Pancreas (tissue), 10 donors: ENCODE measurements around the gene SLC25A25. TPM values are rescaled to one million over a fixed set of nuclear protein-coding genes. Genes with fewer than 3 reads are reported as not detected.

Source experiments
- ATAC-seq, 4 donors: fragments of 200-7000 bp; cut with Tn5 transposase; one replicate each; pipeline versions ENCODE4 v1.8.0 to v1.9.1; 2020; ENCODE audit warnings: mild to moderate bottlenecking in 4 of 4, moderate library complexity in 4 of 4
- DNase-seq, 6 donors: peaks; one replicate each; pipeline ENCODE4 v3.0.0-alpha.2; 2020
- FAIRE-seq: peaks from 2 replicates; lab custom pipeline; 2012; peaks lifted over from hg19 to GRCh38; lab: Jason Lieb, UNC
- H3K27ac ChIP-seq, 4 donors: fragments of 200-600 bp; sonication (generic); 1 replicate in 3 of 4; 2 replicates in 1 of 4; pipeline versions ENCODE4 v1.5.0 to v1.8.0; 2020
- H3K27me3 ChIP-seq, 4 donors: fragments of 200-600 bp; one replicate each; pipeline ENCODE4 v1.8.0; 2021
- H3K36me3 ChIP-seq, 3 donors: fragments of 200-600 bp; sonication (generic) in 1 of 3; one replicate each; pipeline versions ENCODE4 v1.5.0 to v1.8.0; 2020 to 2021
- H3K4me1 ChIP-seq, 3 donors: fragments of 200-600 bp; one replicate each; pipeline ENCODE4 v1.8.0; 2021
- H3K4me3 ChIP-seq, 4 donors: fragments of 200-600 bp; sonication (generic) in 2 of 4; one replicate each; pipeline versions ENCODE4 v1.5.0 to v1.8.0; 2020 to 2021
- H3K9me3 ChIP-seq, 4 donors: fragments of 200-600 bp; one replicate each; pipeline ENCODE4 v1.8.0; 2021
- WGBS, 2 donors: extraction: QIAGEN DNeasy Blood & Tissue Kit; methylation state at CpG; one replicate each; pipeline ENCODE4 v1.1.7; 2013; 5-methylcytosine and 5-hydroxymethylcytosine counted together
- intact Hi-C, 3 donors: fragments of 100-400 bp; cut with DNase I; formaldehyde crosslinking; loops; one replicate each; pipeline versions ENCODE4 v1.11.1 to v1.14.2; 2022
- polyA plus RNA-seq, 2 donors: library from polyadenylated mRNA; stranded (reverse); fragments of 200-250 nt; gene quantifications; one replicate each; pipeline ENCODE4 v1.2.3, GENCODE V29; 2013
- total RNA-seq, 6 donors: library from RNA; stranded (reverse); fragmentation: NEBNext Ultra II Directional in 4 of 6; extraction: Animal tissue kit (Norgen Biotek cat#: 25700) in 4 of 6; gene quantifications; one replicate each; pipeline versions ENCODE4 v1.2.1 to v1.2.4, GENCODE V29; 2021 to 2023
- TF ChIP-seq, protein P1 (sequence below), 4 donors: fragments of 200-600 bp; sonication (generic) in 3 of 4; IDR thresholded peaks; one replicate each; pipeline versions ENCODE4 v1.5.0 to v1.8.0; 2021; ENCODE audit warnings: antibody characterized with exemption in 4 of 4
- donor health status: healthy with polysubstance abuse.
- donor health status: DM: no; HTN: no; CAD: no; lungs with moderate emphysema.
- donor health status: DM: no; HTN: no; CAD: no.
- donor health status: control.
- donor health status: control.
- donor health status: Bipolar disorder and iron deficiency.
- donor health status: DM: yes; HTN: yes; CAD: no.
- donor health status: DM: no; HTN: no; CAD: no.
- donor health status: DM: no; HTN: no; CAD: no.
- donor health status: DM: yes; HTN: yes; CAD: no.

The SLC25A25 gene
- total and polyA plus RNA-seq, 8 donors, result 6.8 to 134 (median 43.1) TPM

GRCh38 chr9:128118971-128119665, 51.1 kb downstream of the SLC25A25 start:
- H3K9me3 ChIP-seq, result no peaks in the 10 kb centered on the region
- TF ChIP-seq, protein P1, sequence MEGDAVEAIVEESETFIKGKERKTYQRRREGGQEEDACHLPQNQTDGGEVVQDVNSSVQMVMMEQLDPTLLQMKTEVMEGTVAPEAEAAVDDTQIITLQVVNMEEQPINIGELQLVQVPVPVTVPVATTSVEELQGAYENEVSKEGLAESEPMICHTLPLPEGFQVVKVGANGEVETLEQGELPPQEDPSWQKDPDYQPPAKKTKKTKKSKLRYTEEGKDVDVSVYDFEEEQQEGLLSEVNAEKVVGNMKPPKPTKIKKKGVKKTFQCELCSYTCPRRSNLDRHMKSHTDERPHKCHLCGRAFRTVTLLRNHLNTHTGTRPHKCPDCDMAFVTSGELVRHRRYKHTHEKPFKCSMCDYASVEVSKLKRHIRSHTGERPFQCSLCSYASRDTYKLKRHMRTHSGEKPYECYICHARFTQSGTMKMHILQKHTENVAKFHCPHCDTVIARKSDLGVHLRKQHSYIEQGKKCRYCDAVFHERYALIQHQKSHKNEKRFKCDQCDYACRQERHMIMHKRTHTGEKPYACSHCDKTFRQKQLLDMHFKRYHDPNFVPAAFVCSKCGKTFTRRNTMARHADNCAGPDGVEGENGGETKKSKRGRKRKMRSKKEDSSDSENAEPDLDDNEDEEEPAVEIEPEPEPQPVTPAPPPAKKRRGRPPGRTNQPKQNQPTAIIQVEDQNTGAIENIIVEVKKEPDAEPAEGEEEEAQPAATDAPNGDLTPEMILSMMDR (IDR thresholded peaks at IDR 0.05), result no peak
- no peak for FAIRE-seq
- WGBS, 2 donors, result 24 to 31% methylated on average over 15 of the region's 15 CpGs
- DNase-seq, result peak; percentile 67 to 91 (median 84)
- H3K4me1 ChIP-seq, result peaks cover 3 to 24% (median 15%) of the 10 kb centered on the region in 3 donors
- intact Hi-C loops, result loop anchor here in 2 of 3 donors (5.0 kb wide), 1 partner anchor 177 kb away; no protein-coding TSS in a partner anchor
- peak overlapping the region; percentile 59 to 82 (median 78) for H3K27ac ChIP-seq
- H3K4me3 ChIP-seq, result no peak overlapping the region
- H3K36me3 ChIP-seq, result peaks cover 0 to 25% (median 12%) of the 10 kb centered on the region in 3 donors
- no peaks in the 10 kb centered on the region for H3K27me3 ChIP-seq
- peak; percentile 31 to 56 (median 47) for ATAC-seq

DNA sequence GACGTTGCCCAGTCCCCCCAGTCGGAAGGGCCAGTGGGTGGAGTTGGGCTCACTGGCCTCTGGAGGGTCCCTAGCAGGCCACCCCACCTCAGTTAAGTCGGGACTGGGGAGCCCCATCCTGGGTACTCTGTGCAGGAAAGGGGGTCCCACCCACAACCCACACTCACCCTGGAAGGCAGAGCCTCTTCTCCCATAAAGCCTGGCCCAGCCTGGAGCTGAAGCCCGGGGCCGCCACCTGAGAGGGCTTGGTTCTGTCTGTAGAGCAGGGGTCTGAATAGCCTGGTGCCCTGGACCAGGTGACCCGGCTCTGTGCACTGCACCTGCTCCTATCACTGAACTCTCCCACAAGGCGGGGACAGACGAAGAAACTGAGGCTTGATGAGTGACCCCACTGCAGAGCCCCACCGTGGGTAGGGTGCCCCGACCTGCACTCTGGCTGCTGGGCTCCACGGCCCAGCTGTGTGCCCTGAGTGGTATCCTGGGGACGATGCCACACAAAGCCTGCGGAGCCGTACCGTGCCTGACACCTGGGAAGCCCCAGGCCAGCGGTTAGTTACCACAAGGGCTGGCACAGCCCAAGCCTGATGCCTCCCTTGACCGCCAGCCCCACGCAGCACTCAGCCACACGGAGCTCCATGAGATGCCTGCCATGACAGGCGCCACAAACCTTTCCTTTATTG, 52.2 kb downstream of the SLC25A25 start:
- DNase-seq (peak in 4 of 6 donors; percentile 16 to 55 (median 44)), FAIRE-seq (no peak), ATAC-seq (no peak)
- Histone ChIP-seq H3K27ac (peak overlapping the region; percentile 59 to 82 (median 78)), H3K36me3 (peaks cover 0 to 25% (median 12%) of the 10 kb centered on the region in 3 donors), H3K27me3 (no peaks in the 10 kb centered on the region), H3K9me3 (no peaks in the 10 kb centered on the region), H3K4me3 (no peak overlapping the region), H3K4me1 (peaks cover 3 to 18% (median 10%) of the 10 kb centered on the region in 3 donors)
- 83 to 86% methylated on average over 20 of the region's 20 CpGs for WGBS, 2 donors
- intact Hi-C loops, result no loop called here
- TF ChIP-seq, protein P1 (IDR thresholded peaks at IDR 0.05), result no peak

DNA sequence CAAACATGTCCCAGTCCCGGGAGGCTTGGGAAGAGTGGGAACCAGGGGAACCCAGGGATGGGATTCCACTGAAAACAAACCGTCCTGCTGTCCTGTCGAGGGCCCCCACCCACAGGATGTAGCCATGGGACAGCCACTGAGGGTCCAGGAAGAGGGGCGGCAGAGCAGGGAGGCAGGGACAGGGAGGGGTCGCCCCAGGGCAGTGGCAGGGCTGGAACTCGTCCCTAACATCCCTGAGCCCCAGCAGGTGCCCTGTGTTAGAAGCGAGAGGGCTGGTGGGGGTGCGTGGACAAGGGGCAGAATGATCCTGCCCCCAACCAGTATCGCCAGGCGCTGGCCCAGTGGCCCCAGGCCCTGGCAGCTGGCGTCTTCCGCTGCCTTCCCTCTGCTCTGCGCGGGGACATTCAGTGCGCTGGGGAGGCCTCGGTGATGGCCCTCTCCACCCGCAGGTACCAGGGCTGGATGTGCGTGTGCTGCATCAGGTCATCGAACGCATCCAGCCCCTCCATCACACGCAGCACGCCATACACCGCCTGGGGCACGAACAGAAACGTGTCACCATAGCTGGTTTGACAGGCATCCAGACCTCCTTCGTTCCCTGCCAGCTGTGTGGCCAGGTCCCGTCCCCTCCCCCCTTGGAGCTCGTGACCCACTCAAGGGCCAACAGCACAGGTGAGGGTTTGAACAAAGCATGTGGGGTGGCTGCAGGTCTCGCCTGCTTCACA, 52.9 kb downstream of the SLC25A25 start:
- Histone ChIP-seq H3K9me3 (no peaks in the 10 kb centered on the region), H3K27me3 (no peaks in the 10 kb centered on the region), H3K36me3 (peaks cover 0 to 25% (median 12%) of the 10 kb centered on the region in 3 donors), H3K27ac (peak overlapping the region in 2 of 4 donors; percentile 77 to 79), H3K4me1 (peaks cover 0 to 19% (median 9%) of the 10 kb centered on the region in 3 donors), H3K4me3 (no peak overlapping the region)
- WGBS, 2 donors, result 87% methylated on average over 24 to 29 of the region's 29 CpGs
- DNase-seq (peak in 4 of 6 donors; percentile 20 to 67 (median 50)), FAIRE-seq (no peak), ATAC-seq (no peak)
- TF ChIP-seq, protein P1 (IDR thresholded peaks at IDR 0.05), result no peak
- intact Hi-C loops, result no loop called here

GRCh38 chr9:128121466-128121810, 53.4 kb downstream of the SLC25A25 start:
- 94 to 96% methylated on average over 5 of the region's 5 CpGs for WGBS, 2 donors
- Histone ChIP-seq H3K9me3 (no peaks in the 10 kb centered on the region), H3K36me3 (peaks cover 0 to 25% (median 12%) of the 10 kb centered on the region in 3 donors), H3K4me1 (peaks cover 0 to 23% (median 12%) of the 10 kb centered on the region in 3 donors), H3K4me3 (no peak overlapping the region), H3K27ac (no peak overlapping the region), H3K27me3 (no peaks in the 10 kb centered on the region)
- DNase-seq (peak in 1 of 6 donors; percentile 16), ATAC-seq (no peak), FAIRE-seq (no peak)
- intact Hi-C loops, result no loop called here
- TF ChIP-seq, protein P1 (IDR thresholded peaks at IDR 0.05), result no peak
